Neural cell (in vitro differentiated cells): Measurements from ENCODE around the gene CBR3. TPM values are rescaled to one million over a fixed set of nuclear protein-coding genes. Genes with fewer than 3 reads are reported as not detected.

Source experiments
- H2AFZ ChIP-seq: fragments of 200-600, 300-800 bp; sonication (generic), shearing (Covaris generic); 2 replicates; pipeline ENCODE4 v1.6.0; 2014; ENCODE audit warnings: low read depth, mild to moderate bottlenecking, antibody characterized with exemption, low read length, moderate library complexity
- H3F3A ChIP-seq: fragments of 200-600 bp; shearing (Covaris generic); 2 replicates; pipeline ENCODE4 v1.6.1; 2016; ENCODE audit warnings: mild to moderate bottlenecking, moderate library complexity, mixed read lengths, antibody characterized with exemption, low read length; ENCODE audit not compliant: insufficient read depth, poor library complexity, severe bottlenecking
- H3K27ac ChIP-seq: fragments of 200-600, 300-800 bp; sonication (generic), shearing (Covaris generic); 2 replicates; pipeline ENCODE4 v1.5.1; 2014; ENCODE audit warnings: mild to moderate bottlenecking, low read length, moderate library complexity
- H3K27me3 ChIP-seq: fragments of 300-800, 200-600 bp; sonication (generic), shearing (Covaris generic); 2 replicates; pipeline ENCODE4 v1.6.0; 2014; ENCODE audit warnings: mild to moderate bottlenecking, low read depth, low read length, moderate library complexity; ENCODE audit not compliant: insufficient read depth
- H3K36me3 ChIP-seq: fragments of 300-800, 200-600 bp; sonication (generic), shearing (Covaris generic); 2 replicates; pipeline ENCODE4 v1.5.1; 2014; ENCODE audit warnings: mild to moderate bottlenecking, antibody characterized with exemption, low read length, moderate library complexity; ENCODE audit not compliant: insufficient read depth
- H3K4me2 ChIP-seq: fragments of 300-800, 200-600 bp; sonication (generic), shearing (Covaris generic); 2 replicates; pipeline ENCODE4 v1.6.0; 2014; ENCODE audit warnings: mild to moderate bottlenecking, low read length
- H3K4me3 ChIP-seq: fragments of 300-800, 200-600 bp; sonication (generic), shearing (Covaris generic); 2 replicates; pipeline ENCODE4 v1.5.1; 2014; ENCODE audit warnings: mild to moderate bottlenecking, low read length, moderate library complexity
- H3K79me2 ChIP-seq: fragments of 200-600 bp; shearing (Covaris generic); replicated peaks from 2 replicates; pipeline ENCODE4 v1.6.0; 2014; ENCODE audit warnings: mild to moderate bottlenecking, low read length, moderate library complexity; ENCODE audit not compliant: insufficient read depth
- H3K9ac ChIP-seq: fragments of 300-800, 200-600 bp; sonication (generic), shearing (Covaris generic); 2 replicates; pipeline ENCODE4 v1.6.1; 2016; ENCODE audit warnings: mild to moderate bottlenecking, low read length, mixed read lengths
- H3K9me2 ChIP-seq: fragments of 200-600 bp; shearing (Covaris generic); 2 replicates; pipeline ENCODE4 v1.6.1; 2016; ENCODE audit warnings: mild to moderate bottlenecking, low read length, mixed read lengths; ENCODE audit not compliant: insufficient read depth
- H3K9me3 ChIP-seq: fragments of 200-600, 300-800 bp; sonication (generic), shearing (Covaris generic); 2 replicates; pipeline ENCODE4 v1.6.1; 2016; ENCODE audit warnings: mild to moderate bottlenecking, mixed run types, low read length, moderate library complexity, mixed read lengths
- H4K20me1 ChIP-seq: fragments of 200-600 bp; shearing (Covaris generic); 2 replicates; pipeline ENCODE4 v1.6.1; 2016; ENCODE audit warnings: mild to moderate bottlenecking, mixed run types; ENCODE audit not compliant: insufficient read depth
- CTCF ChIP-seq: fragments of 450-650 bp; IDR thresholded peaks from 2 replicates; pipeline ENCODE4 v1.5.1; 2014; ENCODE audit warnings: antibody characterized with exemption, mild to moderate bottlenecking, moderate library complexity; ENCODE audit not compliant: poor library complexity, severe bottlenecking
- EP300 ChIP-seq: fragments of 450-650 bp; conservative IDR thresholded peaks from 2 replicates; pipeline ENCODE4 v1.6.1; 2014; ENCODE audit warnings: antibody characterized with exemption, mild to moderate bottlenecking, moderate library complexity; ENCODE audit not compliant: poor library complexity, severe bottlenecking
- EZH2 ChIP-seq: fragments of 200-600, 300-800 bp; shearing (Covaris generic), sonication (generic); IDR thresholded peaks from 2 replicates; pipeline ENCODE4 v1.6.1; 2014; ENCODE audit warnings: antibody characterized with exemption, low read length, borderline replicate concordance, mild to moderate bottlenecking; ENCODE audit not compliant: insufficient read depth, poor library complexity, severe bottlenecking
- MXI1 ChIP-seq: fragments of 450-650 bp; conservative IDR thresholded peaks from 2 replicates; pipeline ENCODE4 v1.6.1; 2014; ENCODE audit warnings: antibody characterized with exemption, mild to moderate bottlenecking; ENCODE audit not compliant: poor library complexity, severe bottlenecking
- POLR2AphosphoS5 ChIP-seq: IDR thresholded peaks from 2 replicates; pipeline ENCODE4 v1.6.1; 2012
- RAD21 ChIP-seq: fragments of 450-650 bp; conservative IDR thresholded peaks from 2 replicates; pipeline ENCODE4 v1.6.1; 2014; ENCODE audit warnings: antibody characterized with exemption, mild to moderate bottlenecking, moderate library complexity
- REST ChIP-seq: IDR thresholded peaks from 2 replicates; pipeline ENCODE4 v1.6.1; 2012; ENCODE audit warnings: borderline replicate concordance
- SMC3 ChIP-seq: fragments of 450-650 bp; conservative IDR thresholded peaks from 2 replicates; pipeline ENCODE4 v1.6.1; 2014; ENCODE audit warnings: antibody characterized with exemption, mild to moderate bottlenecking, moderate library complexity; ENCODE audit not compliant: poor library complexity
- TAF1 ChIP-seq: IDR thresholded peaks from 2 replicates; pipeline ENCODE4 v1.6.1; 2012; ENCODE audit warnings: low read depth
- polyA plus RNA-seq: library from polyadenylated mRNA; depleted of rRNA; stranded (reverse); fragments of >200 nt; gene quantifications from 2 replicates; pipeline ENCODE4 v1.2.3, GENCODE V29; 2014

Gene CBR3
- polyA plus RNA-seq, 1 donor from 2014 or later = not detected

- Histone ChIP-seq H3K9me3 (no peaks in the 10 kb centered on the region), H3K9ac (no peak overlapping the region), H3K79me2 (no peaks in the 10 kb centered on the region), H3F3A (no peaks in the 10 kb centered on the region), H3K36me3 (no peaks in the 10 kb centered on the region), H3K27ac (no peak overlapping the region), H2AFZ (no peak overlapping the region), H3K9me2 (no peaks in the 10 kb centered on the region), H4K20me1 (no peaks in the 10 kb centered on the region), H3K27me3 (peaks cover 9% of the 10 kb centered on the region), H3K4me2 (no peak overlapping the region), H3K4me3 (no peak overlapping the region)
- TF ChIP-seq REST = no peak
- TF ChIP-seq EP300 = no peak
Observed at GRCh38 chr21:36100971-36101641, 33.8 kb upstream of the CBR3 start.

GRCh38 chr21:36103434-36103833 is 31.4 kb upstream of the CBR3 start:
- Histone ChIP-seq H2AFZ (no peak overlapping the region), H3K27ac (no peak overlapping the region), H3K79me2 (no peaks in the 10 kb centered on the region)

More at GRCh38 chr21:36103434-36103833, 31.4 kb upstream of the CBR3 start:
- H3K36me3 ChIP-seq = no peaks in the 10 kb centered on the region
- TF ChIP-seq MXI1 (no peak), REST (no peak), TAF1 (no peak), EZH2 (no peak), SMC3 (no peak), POLR2AphosphoS5 (no peak), EP300 (no peak), RAD21 (no peak), CTCF (no peak)
- H3K4me3 ChIP-seq = no peak overlapping the region
- H3K9me3 ChIP-seq = no peaks in the 10 kb centered on the region
- peaks cover 9% of the 10 kb centered on the region for H3K27me3 ChIP-seq
- H3K9me2 ChIP-seq = no peaks in the 10 kb centered on the region
- H3F3A ChIP-seq = no peaks in the 10 kb centered on the region
- H3K4me2 ChIP-seq = no peak overlapping the region
- H4K20me1 ChIP-seq = no peaks in the 10 kb centered on the region
- H3K9ac ChIP-seq = no peak overlapping the region
